GM18502 (cell line): ENCODE measurements around the gene PEX16.

Source experiments
- ATAC-seq: cut with Tn5 transposase; IDR thresholded peaks from one replicate; pipeline ENCODE4 v1.9.1; 2021; ENCODE audit warnings: mild to moderate bottlenecking; ENCODE audit not compliant: unreplicated experiment, poor library complexity

Gene PEX16

GRCh38 chr11:45900175-45900800 is 17.4 kb downstream of the PEX16 start:
- peak; percentile 15 for ATAC-seq

- peak; percentile 71 for ATAC-seq
These were observed 18.1 kb downstream of the PEX16 start for GRCh38 chr11:45899448-45900174.

- ATAC-seq: no peak
These were observed 18.6 kb downstream of the PEX16 start for GRCh38 chr11:45899086-45899447.

GRCh38 chr11:45897556-45897955 is 20.1 kb downstream of the PEX16 start:
- ATAC-seq: no peak

- ATAC-seq: no peak
These were observed 21.2 kb downstream of the PEX16 start for GRCh38 chr11:45896422-45896984.

GRCh38 chr11:45895553-45896259 is 22.0 kb downstream of the PEX16 start:
- ATAC-seq: no peak

- no peak for ATAC-seq
These were observed 23.0 kb downstream of the PEX16 start for GRCh38 chr11:45894555-45895247.

- ATAC-seq: no peak
These were observed 24.8 kb downstream of the PEX16 start for GRCh38 chr11:45892856-45893255.

GRCh38 chr11:45890886-45891550 is 26.7 kb downstream of the PEX16 start:
- ATAC-seq: no peak

- no peak for ATAC-seq
These were observed 27.7 kb downstream of the PEX16 start for GRCh38 chr11:45889966-45890365.

- ATAC-seq: no peak
These were observed 28.1 kb downstream of the PEX16 start for GRCh38 chr11:45889555-45889954.

GRCh38 chr11:45887587-45887986 is 30.1 kb downstream of the PEX16 start:
- ATAC-seq: no peak

- no peak for ATAC-seq
These were observed 30.7 kb downstream of the PEX16 start for GRCh38 chr11:45886816-45887520.

GRCh38 chr11:45885921-45886721 is 31.6 kb downstream of the PEX16 start:
- no peak for ATAC-seq

- ATAC-seq: peak; percentile 73
These were observed 32.3 kb downstream of the PEX16 start, which contains the start of gene MAPK8IP1 for GRCh38 chr11:45885274-45885920. Gene MAPK8IP1 (plus strand): TSS chr11:45885651. CDS start chr11:45885821, 170 bp downstream.

- no peak for ATAC-seq
These were observed 33.0 kb downstream of the PEX16 start for GRCh38 chr11:45884596-45885185.

GRCh38 chr11:45881708-45882368 is 35.8 kb downstream of the PEX16 start:
- no peak for ATAC-seq
